ENCODE measurements around the gene ERCC2.

ERCC2 gene

DNA sequence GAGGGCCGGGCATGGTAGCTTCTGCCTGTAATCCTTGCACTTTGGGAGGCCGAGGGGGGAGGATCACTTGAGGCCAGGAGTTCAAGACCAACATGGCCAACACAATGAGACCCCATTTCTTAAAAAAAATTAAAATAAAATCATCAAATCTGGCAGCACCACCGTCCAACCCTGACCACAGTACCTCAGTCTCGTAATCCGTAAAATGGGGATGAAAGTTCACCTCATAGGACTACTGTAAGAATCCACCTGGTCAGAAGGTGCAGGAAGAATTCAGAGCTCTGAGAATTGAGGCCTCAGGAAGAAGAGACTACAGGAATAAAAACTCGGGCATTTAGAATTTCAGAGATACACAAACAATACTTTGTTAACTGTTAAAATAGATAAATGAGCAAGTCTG is 31.4 kb upstream of the ERCC2 start:
- no peak for DNase-seq (ENCODE audit: low spot score)

DNA sequence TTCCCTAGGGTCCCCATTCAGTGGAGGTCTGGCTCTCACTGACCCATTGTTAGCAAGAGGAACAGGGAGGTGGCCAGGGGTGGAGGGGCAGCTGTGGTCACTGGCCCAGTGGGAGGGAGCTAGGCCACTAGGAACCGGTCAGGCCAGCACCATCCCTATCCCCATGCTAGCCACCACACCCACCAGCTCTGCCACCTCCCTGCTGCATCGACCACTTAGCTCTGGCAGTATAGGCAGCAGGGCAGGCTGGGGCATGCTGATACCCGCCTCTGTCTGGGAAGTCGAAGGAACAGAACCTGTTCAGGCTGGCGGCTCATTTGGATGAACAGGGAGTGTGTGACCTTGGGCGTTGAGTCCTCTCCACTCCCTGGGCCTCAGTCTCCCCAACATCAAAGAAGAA is 29.8 kb upstream of the ERCC2 start:
- DNase-seq (ENCODE audit: low spot score), result no peak

DNA sequence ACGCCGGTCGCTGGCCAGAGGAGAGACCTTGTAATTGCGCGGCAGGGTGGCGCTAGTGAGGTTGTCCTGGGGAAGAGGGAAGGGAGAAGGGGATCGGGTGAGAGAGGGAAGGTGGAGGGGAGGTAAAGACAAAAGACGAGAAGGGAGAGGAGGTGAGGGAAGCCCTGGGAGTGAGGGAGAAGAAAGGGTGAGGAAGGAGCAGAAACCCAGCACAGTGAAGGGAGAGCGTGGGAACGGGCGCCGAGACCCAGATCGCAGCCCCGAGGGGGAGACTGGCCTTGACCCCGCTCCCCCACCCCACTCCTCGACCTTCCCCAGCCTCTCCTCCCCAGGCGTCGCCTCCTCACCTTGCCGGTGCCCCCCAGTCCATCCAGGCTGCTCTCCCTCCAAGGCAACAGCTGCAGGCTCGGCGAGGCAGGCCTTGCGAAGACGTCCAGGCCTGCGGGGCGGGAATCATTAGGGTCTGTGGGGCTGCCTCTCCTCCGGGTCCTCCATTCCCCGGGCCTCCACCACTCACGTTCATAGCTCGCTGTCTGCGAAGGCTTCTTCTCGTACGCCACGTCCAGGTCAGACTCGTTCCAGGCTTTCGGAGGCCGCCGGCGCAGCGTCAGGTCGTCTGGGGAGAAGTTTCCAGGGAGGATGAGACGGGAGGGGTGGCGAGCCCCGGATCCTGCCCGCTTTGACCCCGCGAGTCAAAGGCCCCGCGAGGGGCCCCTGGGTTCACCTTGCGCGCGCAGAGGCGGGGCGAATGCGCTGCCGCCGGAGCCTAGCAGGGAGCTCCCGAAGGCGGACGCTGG is 25.6 kb upstream of the ERCC2 start:
- DNase-seq (ENCODE audit: low spot score), result no peak

- no peak for DNase-seq (ENCODE audit: low spot score)
These were observed 21.7 kb upstream of the ERCC2 start for GRCh38 chr19:45391871-45392665.

DNA sequence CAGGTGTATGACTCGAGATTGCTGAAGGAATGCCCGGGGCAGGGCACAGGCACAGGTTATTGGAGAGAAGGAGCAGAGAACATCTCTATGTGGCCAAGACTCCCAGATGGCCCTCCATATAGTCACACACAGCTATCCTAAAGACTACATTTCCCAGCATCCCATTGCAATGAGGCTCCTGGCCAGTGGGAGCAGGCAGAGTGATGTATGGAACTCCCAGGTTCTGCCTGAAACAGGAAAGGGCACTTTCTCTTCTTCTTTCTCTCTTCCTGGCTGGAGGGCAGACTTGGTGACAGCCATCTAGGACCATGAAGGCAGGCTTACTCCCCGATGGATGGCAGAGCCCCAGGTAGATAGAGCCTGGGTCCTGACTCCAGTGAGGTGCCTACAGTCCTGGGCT is 21.0 kb upstream of the ERCC2 start:
- no peak for DNase-seq (ENCODE audit: low spot score)

DNA sequence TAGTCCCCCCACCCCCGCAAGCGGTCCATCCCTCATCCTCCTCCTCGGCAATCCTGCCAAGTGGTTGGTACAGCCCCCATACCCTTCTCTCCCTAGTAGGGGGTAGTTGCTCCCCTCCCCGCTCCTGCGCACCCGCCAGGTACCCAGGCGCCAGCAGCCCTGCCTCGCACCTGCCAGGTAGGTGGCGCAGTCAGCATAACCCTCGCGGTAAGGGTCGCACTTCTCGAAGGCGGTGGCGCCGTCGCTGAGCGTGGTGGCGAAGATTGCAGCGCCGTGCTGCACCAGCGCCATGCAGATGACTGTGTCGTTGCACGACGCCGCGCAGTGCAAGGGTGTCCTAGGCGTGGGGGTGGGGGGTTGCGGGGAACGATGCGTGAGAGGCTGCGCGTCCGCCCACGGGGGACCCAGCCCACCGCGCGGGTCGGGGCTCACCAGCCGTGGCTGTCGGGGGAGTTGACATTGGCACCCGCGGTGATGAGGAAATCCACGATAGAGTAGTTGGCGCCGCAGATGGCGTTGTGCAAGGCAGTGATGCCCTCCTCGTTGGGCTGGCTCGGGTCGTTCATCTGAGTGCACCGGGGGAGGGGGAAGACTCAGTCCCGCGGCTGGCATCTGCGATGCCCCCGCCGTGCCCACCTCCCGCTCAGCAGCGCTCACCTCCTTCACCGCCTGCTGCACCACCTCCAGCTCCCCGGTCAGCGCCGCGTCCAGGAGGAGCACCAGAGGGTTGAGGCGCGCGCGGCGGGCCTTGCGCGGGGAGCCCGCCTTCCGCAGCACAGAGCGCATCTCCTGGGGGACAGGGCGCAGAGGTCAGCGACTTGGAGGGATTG is 15.2 kb upstream of the ERCC2 start:
- no peak for DNase-seq (ENCODE audit: low spot score)

DNA sequence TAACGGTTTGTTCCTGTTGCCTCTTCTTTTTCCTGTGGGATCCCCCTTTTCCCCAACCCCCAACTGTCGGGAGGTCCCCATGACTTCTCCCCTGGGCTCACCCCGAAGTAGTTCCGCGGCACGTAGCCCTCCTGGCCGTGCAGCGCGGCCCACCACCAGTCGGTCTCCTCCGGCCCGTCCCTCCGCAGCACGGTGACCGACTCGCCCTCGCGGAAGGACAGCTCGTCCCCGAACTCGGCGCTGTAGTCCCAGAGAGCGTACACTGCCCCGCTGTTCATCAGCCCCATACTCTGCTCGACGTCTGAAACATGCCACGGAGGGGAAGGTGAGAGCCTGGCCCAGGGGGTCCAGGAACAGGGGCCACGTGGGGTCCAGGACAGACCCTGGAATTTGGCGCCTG is 12.1 kb upstream of the ERCC2 start:
- no peak for DNase-seq (ENCODE audit: low spot score)

DNA sequence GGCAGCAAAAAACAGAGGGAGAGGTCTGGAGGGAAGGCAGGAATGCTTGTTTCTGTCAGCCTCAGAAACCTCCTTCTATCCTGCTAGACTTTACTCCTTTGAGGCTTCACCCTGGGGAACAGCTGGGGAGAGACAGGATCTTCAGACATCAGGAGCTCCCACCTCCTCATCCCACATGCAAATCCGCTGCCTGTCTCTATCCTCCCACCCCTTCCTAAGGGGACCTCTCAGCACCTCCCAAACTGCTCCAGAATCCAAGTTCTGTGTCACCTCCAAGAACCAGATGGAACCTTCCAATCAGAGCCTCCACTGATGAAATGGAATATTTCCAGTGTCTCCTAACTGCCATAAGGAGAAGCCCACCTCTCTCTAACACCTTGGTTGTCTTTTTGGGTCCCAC is 9.7 kb upstream of the ERCC2 start:
- no peak for DNase-seq (ENCODE audit: low spot score)

DNA sequence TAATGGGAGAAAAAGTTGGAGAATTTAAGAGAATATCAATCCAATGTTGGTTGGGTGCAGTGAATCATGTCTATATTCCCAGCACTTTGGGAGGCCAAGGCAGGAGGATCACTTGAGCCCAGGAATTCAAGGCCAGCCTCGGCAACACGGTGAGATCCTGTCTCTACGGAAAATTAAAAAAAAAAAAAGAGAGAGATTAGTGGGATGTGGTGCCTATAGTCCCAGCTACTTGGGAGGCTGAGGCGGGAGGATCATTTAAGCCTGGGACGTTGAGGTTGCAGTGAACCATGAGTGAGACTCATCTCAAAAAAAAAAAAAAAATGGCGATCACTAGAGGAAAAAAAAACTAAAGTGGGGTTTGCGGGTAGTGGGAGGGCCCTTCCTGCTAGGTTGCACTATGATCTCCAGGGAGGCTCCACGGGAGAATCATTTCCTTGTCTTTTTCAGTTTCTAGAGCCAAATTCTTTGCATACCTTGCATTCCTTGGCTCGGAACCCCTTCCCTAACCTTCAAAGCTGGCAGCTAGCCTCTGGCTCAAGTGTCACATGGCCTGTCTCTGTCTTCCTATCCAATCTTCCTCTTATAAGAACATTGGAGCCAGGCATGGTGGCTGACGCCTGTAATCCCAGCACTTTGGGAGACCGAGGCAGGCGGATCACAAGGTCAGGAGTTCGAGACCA is 5.8 kb upstream of the ERCC2 start:
- DNase-seq (ENCODE audit: low spot score), result no peak

DNA sequence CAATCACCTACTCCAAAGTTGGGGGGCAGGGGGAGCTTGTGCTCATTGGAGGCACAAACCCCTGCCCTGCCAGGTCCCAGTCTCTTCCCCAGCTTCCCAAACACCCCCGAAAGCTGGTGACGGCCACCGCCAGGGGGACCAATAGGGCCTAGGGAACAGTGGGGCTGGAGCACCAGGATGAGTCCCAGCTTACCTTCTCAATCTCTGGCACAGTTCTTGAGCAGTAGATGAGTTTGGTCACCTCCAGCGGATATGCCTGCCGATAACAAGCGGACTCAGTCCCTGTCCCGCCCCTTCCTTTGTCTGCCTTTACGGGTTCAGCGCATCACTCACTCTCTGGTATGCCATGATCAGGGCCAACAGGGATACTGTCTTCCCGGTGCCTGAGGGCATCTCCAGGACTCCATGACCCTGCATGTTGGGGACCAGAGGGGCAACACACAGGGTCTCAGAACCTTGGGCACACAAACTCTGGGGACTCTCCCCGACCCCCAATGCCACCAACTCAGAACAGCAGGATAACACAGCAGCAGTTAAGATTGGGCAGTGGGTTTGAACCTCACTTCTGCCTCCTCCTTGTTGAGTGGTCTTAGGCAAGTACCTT is 1.5 kb downstream of the ERCC2 start:
- DNase-seq (ENCODE audit: low spot score), result no peak

DNA sequence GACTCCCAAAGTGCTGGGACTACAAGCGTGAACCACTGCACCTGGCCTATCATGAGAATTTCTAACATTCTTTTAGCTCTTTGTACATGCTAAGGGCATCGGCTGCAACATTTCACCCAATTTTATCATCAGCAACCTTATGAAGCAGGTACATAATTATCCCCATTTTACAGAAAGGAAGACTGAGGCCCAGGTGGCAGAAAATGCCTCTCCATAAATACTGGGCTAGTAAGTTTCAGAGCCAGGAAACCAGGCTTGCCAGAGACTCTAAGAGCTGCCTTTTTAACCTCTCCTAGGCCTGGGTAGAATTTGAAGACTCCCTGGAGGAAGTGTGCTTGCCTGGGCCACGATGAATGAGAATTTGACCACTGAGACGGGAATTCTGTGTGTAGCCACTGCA is 2.2 kb downstream of the ERCC2 start:
- DNase-seq (ENCODE audit: low spot score), result no peak

GRCh38 chr19:45364696-45365095 is 5.7 kb downstream of the ERCC2 start:
- DNase-seq (ENCODE audit: low spot score), result no peak

- no peak for DNase-seq (ENCODE audit: low spot score)
These were observed 6.4 kb downstream of the ERCC2 start for GRCh38 chr19:45363861-45364459.

DNA sequence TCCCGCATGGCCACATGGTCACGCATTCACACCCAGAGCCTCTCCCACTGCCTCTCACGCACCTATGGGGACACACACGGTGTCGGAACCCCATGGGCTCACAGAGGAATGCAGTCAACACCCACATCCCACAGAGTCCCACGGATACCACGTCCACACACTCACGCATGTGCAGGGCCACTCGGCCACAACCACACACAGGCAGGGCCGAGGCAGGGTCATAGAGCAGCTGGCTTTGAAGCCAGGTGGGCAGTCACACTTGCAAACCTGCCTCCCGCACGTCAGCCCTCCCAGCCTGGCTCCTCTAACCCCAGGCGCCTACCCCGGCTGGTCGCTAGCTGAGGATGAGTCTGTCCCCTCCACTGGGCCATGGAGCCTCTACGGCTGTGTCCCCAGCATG is 8.1 kb downstream of the ERCC2 start:
- no peak for DNase-seq (ENCODE audit: low spot score)

- DNase-seq (ENCODE audit: low spot score), result no peak
These were observed 8.8 kb downstream of the ERCC2 start for GRCh38 chr19:45361608-45362007.

GRCh38 chr19:45358213-45358792 is 12.1 kb downstream of the ERCC2 start:
- DNase-seq (ENCODE audit: low spot score), result no peak

- DNase-seq (ENCODE audit: low spot score), result no peak
These were observed 13.0 kb downstream of the ERCC2 start for GRCh38 chr19:45357445-45357783.

DNA sequence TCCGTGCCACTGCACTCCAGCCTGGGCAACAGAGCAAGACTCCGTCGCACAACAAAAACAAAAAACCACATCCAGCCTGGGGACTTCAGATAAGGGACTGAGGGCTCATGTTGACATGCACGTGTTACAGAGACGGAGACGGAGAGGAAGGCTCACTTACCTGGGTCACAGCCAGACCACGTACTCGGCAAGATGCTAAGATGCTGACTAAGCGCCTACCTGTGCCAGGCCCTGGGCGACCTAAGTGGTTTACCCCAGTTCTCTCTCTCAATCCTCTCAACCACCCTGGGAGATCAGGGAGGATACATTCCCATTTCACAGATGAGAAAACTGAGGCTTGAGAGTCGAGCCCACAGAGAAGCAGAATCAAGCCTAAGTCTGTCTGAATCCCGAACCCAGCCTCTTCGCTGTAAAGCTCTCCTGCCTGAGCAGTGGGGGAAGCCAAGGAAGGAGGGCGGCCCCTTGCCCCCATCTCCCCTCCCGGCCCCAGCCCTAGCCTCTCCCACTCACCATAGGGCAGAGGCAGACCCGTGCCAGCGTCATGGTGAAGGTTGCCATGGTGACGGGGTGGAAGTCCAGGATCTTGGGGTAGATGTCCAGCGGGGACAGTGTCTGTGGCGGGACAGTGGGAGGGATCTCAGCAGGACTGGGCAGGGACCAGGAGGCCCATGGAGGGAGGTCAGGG is 13.5 kb downstream of the ERCC2 start:
- DNase-seq (ENCODE audit: low spot score), result no peak

GRCh38 chr19:45355910-45356309 is 14.5 kb downstream of the ERCC2 start:
- no peak for DNase-seq (ENCODE audit: low spot score)

DNA sequence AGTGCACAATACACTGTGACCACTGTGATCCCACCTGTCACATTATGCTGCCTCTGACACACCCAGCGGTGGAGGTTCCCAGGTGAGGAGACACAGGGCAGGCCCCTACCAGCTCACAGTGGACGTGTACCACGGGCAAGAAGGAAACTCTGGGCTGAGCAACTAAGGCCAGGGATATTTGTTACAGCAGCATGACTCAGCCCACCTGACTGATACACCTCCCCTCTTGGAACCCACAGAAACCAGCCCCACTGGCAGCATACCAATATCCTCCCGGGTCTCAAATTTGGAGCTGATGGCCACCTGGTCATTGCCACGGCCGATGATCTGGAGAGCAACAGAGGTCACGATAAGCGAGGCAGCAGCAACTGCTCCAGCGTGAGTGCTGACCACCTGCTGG is 15.0 kb downstream of the ERCC2 start:
- no peak for DNase-seq (ENCODE audit: low spot score)
